Measurements from ENCODE around the gene CLOCK. TPM values are rescaled to one million over a fixed set of nuclear protein-coding genes. Genes with fewer than 3 reads are reported as not detected.

The CLOCK gene
- total and polyA plus RNA-seq, 2 of the 8 experiments (the other 6 are each of a cell fraction or from before 2014, with no cell fraction given) = 7.7 to 24.2 TPM

- H3K4ac ChIP-seq (replicated peaks; ENCODE audit: insufficient read length, low read depth, low read length) = no peak overlapping the region
- H3K4me1 ChIP-seq (replicated peaks in 1 of 4; ENCODE audit: control insufficient read depth in 3 of 4, insufficient read depth in 4 of 4, low read length in 3 of 4) = no peaks in the 10 kb centered on the region
- peaks cover 2% of the 10 kb centered on the region; the same call in 1 of the 2 replicates for H3K23me2 ChIP-seq (ENCODE audit: low read depth, low read length)
- peaks cover 0 to 5% of the 10 kb centered on the region in 2 experiments; a peak in 1 of 4 replicates for H3K79me2 ChIP-seq (ENCODE audit: control insufficient read depth in 1 of 2, insufficient read depth in 2 of 2, low read length in 2 of 2)
- H2BK120ac ChIP-seq (replicated peaks; ENCODE audit: low read depth, low read length) = no peak overlapping the region
- FAIRE-seq = no peak
- no peak overlapping the region for H3K27ac ChIP-seq (ENCODE audit: low read depth, low read length)
- H3K18ac ChIP-seq (ENCODE audit: extremely low read depth, low read length) = no peak overlapping the region
- H3K4me2 ChIP-seq (ENCODE audit: insufficient read depth in 1 of 2, low read depth in 2 of 2, low read length in 2 of 2) = no peak overlapping the region
- H4K20me1 ChIP-seq (replicated peaks in 1 of 2; ENCODE audit: control insufficient read depth in 1 of 2, insufficient read depth in 2 of 2, low read length in 2 of 2) = no peaks in the 10 kb centered on the region
- no peaks in the 10 kb centered on the region for H3K27me3 ChIP-seq (replicated peaks in 1 of 4; ENCODE audit: control insufficient read depth in 3 of 4, extremely low read depth in 1 of 4, insufficient read depth in 3 of 4, low read length in 3 of 4)
- no peak overlapping the region for H2BK5ac ChIP-seq (ENCODE audit: low read depth, low read length)
- H2BK15ac ChIP-seq (ENCODE audit: low read length) = no peak overlapping the region
- H3K79me1 ChIP-seq (ENCODE audit: low read depth, low read length) = no peaks in the 10 kb centered on the region
- H2BK12ac ChIP-seq (ENCODE audit: low read depth, low read length) = no peak overlapping the region
- H3K4me3 ChIP-seq (ENCODE audit: extremely low read depth in 1 of 4, insufficient read depth in 2 of 4, low read depth in 3 of 4, low read length in 4 of 4) = no peak overlapping the region
- POLR2A ChIA-PET (ENCODE audit: partially characterized antibody) = no interaction called here
- CTCF ChIA-PET (ENCODE audit: partially characterized antibody) = interaction anchor here (0.6 to 1.0 kb wide), 3 partner anchors 87 to 304 kb away, joined by 3 to 5 read pairs (median 3); no protein-coding TSS in a partner anchor
- peaks cover 0 to 17% (median 5%) of the 10 kb centered on the region in 4 experiments; a peak in 3 of 8 replicates for H3K36me3 ChIP-seq (ENCODE audit: control insufficient read depth in 2 of 4, insufficient read depth in 4 of 4, low read length in 3 of 4)
- no peak overlapping the region for H3K9ac ChIP-seq (replicated peaks in 1 of 4; ENCODE audit: extremely low read depth in 1 of 4, low read depth in 3 of 4, low read length in 3 of 4)
- H2BK20ac ChIP-seq (ENCODE audit: low read length) = no peak overlapping the region
- H2AK5ac ChIP-seq (ENCODE audit: low read depth, low read length) = no peak overlapping the region
- no peak overlapping the region for H2AFZ ChIP-seq (ENCODE audit: low read length)
- DNase-seq (ENCODE audit: low read depth in 1 of 2, low spot score in 2 of 2) = no peak
- no peak overlapping the region for H3K56ac ChIP-seq (replicated peaks; ENCODE audit: insufficient read length, low read depth, low read length)
- no peak overlapping the region for H4K8ac ChIP-seq (ENCODE audit: extremely low read depth, insufficient read depth, low read length)
- H3K23ac ChIP-seq (ENCODE audit: insufficient read length) = no peak overlapping the region
- no peak overlapping the region for H3K14ac ChIP-seq (ENCODE audit: insufficient read length)
- no peaks in the 10 kb centered on the region for H3K9me3 ChIP-seq (ENCODE audit: insufficient read depth in 2 of 2, low read depth in 1 of 2, low read length in 1 of 2)
- WGBS, 2 experiments (ENCODE audit: extremely low coverage in 1 of 2, insufficient coverage in 1 of 2, insufficient read length in 1 of 2, insufficient replicate concordance in 2 of 2, low coverage in 1 of 2, low lambda C conversion rate in 2 of 2, missing lambda C conversion rate in 1 of 2) = 97% methylated on average over 1 of the region's 1 CpG; no CpG with 5 or more reads in 1 of the 2 experiments
- H4K5ac ChIP-seq (ENCODE audit: insufficient read length, low read depth, low read length) = no peak overlapping the region
- H4K91ac ChIP-seq (replicated peaks; ENCODE audit: insufficient read length, low read length) = no peak overlapping the region
- TF ChIP-seq EZH2 (IDR thresholded peaks at IDR 0.05; ENCODE audit: low read depth, low read length, severe bottlenecking) = no peak
- no peak for TF ChIP-seq HDAC6 (IDR thresholded peaks at IDR 0.05; ENCODE audit: low read depth, low read length)
- TF ChIP-seq TAF7 (optimal IDR thresholded peaks at IDR 0.05; ENCODE audit: borderline replicate concordance, low read depth, low read length) = no peak
- TF ChIP-seq JUND (IDR thresholded peaks at IDR 0.05; ENCODE audit: low read length) = no peak
- no peak for TF ChIP-seq BACH1 (IDR thresholded peaks at IDR 0.05; ENCODE audit: low read length)
- TF ChIP-seq KDM4A (IDR thresholded peaks at IDR 0.05; ENCODE audit: low read depth, low read length, severe bottlenecking) = no peak
- no peak for TF ChIP-seq RFX5 (IDR thresholded peaks at IDR 0.05; ENCODE audit: borderline replicate concordance, low read depth, low read length)
- no peak for TF ChIP-seq HDAC2 (IDR thresholded peaks at IDR 0.05; ENCODE audit: borderline replicate concordance in 1 of 2, low read depth in 2 of 2, low read length in 2 of 2)
- TF ChIP-seq RAD21 (IDR thresholded peaks at IDR 0.05 in 1 of 2, conservative IDR thresholded peaks at IDR 0.05 in 1 of 2; ENCODE audit: low read depth in 2 of 2, low read length in 2 of 2) = no peak
- TF ChIP-seq ASH2L (IDR thresholded peaks at IDR 0.05; ENCODE audit: low read length) = no peak
- no peak for TF ChIP-seq SAP30 (IDR thresholded peaks at IDR 0.05; ENCODE audit: insufficient read depth, insufficient replicate concordance, low read length)
- TF ChIP-seq SP2 (IDR thresholded peaks at IDR 0.05; ENCODE audit: low read length) = no peak
- TF ChIP-seq, protein P1, sequence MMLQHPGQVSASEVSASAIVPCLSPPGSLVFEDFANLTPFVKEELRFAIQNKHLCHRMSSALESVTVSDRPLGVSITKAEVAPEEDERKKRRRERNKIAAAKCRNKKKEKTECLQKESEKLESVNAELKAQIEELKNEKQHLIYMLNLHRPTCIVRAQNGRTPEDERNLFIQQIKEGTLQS (IDR thresholded peaks at IDR 0.05; ENCODE audit: insufficient read depth, low read depth, low read length) = no peak
These were observed 60.9 kb downstream of the CLOCK start for GRCh38 chr4:55485821-55486220.

Measured in H1 (cell line).